Astrocyte (in vitro differentiated cells and primary cell): ENCODE results near the gene GSK3B.

ENCODE experiments used
- EZH2 ChIP-seq: IDR thresholded peaks from 2 replicates; pipeline ENCODE4 v1.6.1; 2012; ENCODE audit warnings: mild to moderate bottlenecking, low read length, inconsistent platforms; ENCODE audit not compliant: insufficient read depth
- TF ChIP-seq, protein P1 (sequence below): IDR thresholded peaks from 2 replicates; pipeline ENCODE4 v1.5.1; 2011; ENCODE audit warnings: low read depth, mild to moderate bottlenecking, inconsistent platforms, low read length, moderate library complexity; ENCODE audit not compliant: insufficient read depth

DNA sequence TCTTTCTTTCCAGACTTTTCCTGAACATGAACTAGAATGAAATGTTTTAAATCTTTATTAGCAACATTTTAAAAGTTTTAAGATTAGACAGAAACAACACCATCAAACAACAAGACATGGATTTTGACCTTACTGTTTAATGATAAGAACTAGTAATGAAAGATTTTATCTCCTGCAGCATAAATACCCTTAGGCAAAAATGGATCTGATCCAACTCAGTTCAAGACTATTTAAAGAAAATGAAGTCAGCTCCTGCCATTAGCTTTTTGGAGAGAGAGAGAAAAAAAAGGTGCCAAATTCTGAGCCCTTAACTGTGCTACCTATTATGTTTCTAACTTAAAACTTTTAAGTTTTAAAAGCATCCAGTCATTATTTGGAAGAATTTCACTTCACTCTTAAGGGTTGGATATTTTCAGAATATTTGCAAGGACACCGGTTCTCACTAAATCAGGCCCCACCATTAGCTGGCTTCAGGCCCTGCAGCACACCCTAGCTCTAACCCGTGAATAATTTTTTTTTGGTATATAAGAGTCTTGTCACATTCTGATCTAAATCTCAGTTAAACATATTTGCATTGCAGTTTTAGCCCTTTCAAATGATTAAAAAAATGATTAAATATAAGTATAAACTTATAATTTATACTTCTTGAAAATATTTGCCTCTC is 252.3 kb downstream of the GSK3B start:
- TF ChIP-seq, protein P1, sequence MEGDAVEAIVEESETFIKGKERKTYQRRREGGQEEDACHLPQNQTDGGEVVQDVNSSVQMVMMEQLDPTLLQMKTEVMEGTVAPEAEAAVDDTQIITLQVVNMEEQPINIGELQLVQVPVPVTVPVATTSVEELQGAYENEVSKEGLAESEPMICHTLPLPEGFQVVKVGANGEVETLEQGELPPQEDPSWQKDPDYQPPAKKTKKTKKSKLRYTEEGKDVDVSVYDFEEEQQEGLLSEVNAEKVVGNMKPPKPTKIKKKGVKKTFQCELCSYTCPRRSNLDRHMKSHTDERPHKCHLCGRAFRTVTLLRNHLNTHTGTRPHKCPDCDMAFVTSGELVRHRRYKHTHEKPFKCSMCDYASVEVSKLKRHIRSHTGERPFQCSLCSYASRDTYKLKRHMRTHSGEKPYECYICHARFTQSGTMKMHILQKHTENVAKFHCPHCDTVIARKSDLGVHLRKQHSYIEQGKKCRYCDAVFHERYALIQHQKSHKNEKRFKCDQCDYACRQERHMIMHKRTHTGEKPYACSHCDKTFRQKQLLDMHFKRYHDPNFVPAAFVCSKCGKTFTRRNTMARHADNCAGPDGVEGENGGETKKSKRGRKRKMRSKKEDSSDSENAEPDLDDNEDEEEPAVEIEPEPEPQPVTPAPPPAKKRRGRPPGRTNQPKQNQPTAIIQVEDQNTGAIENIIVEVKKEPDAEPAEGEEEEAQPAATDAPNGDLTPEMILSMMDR = no peak
- TF ChIP-seq EZH2 = no peak
